HEK293 (cell line): ENCODE results near the gene PTPRG.

ENCODE experiments used
- CTCF ChIA-PET: fragments of 350-600 bp; formaldehyde crosslinking; extraction: SDS; loops from one replicate; lab custom pipeline; 2021; ENCODE audit warnings: antibody characterized with exemption; lab: Yijun Ruan, JAX
- POLR2A ChIA-PET: fragments of 300-600 bp; formaldehyde crosslinking; extraction: SDS; loops from one replicate; lab custom pipeline; 2020; ENCODE audit warnings: antibody characterized with exemption, inconsistent platforms; lab: Yijun Ruan, JAX
- H3K27ac ChIP-seq: fragments of 200-500 bp; sonication (Bioruptor generic); 2 replicates; pipeline ENCODE4 v1.5.1; 2014; ENCODE audit warnings: low read depth, low read length, control low read depth, inconsistent platforms; ENCODE audit errors: extremely low read depth
- H3K36me3 ChIP-seq, 2 experiments: fragments of 200-500 bp in 1 of 2; sonication (Bioruptor generic) in 1 of 2; 1 replicate in 1 of 2; 2 replicates in 1 of 2; pipeline ENCODE4 v1.5.1; 2014 to 2017; ENCODE audit warnings: inconsistent platforms in 2 of 2, low read length in 2 of 2; ENCODE audit not compliant: control insufficient read depth in 2 of 2, insufficient read depth in 1 of 2
- H3K4me1 ChIP-seq: fragments of 200-500 bp; sonication (Bioruptor generic); 2 replicates; pipeline ENCODE4 v1.5.1; 2014; ENCODE audit warnings: mild to moderate bottlenecking, low read length, inconsistent platforms; ENCODE audit not compliant: control insufficient read depth, insufficient read depth
- H3K4me3 ChIP-seq: 2 replicates; pipeline ENCODE4 v1.5.1; 2011; ENCODE audit warnings: low read depth, mild to moderate bottlenecking, control low read depth, low read length, moderate library complexity
- H3K9me3 ChIP-seq: fragments of 200-500 bp; sonication (Bioruptor generic); 2 replicates; pipeline ENCODE4 v1.5.1; 2014; ENCODE audit warnings: low read depth, low read length, inconsistent platforms; ENCODE audit not compliant: control insufficient read depth, insufficient read depth
- FEZF1 ChIP-seq: fragments of 450-650 bp; formaldehyde crosslinking; IDR thresholded peaks from 2 replicates; pipeline ENCODE4 v1.5.1; 2016; ENCODE audit warnings: missing biosample characterization, missing genetic modification characterization
- GLI2 ChIP-seq: fragments of 450-650 bp; formaldehyde crosslinking; IDR thresholded peaks from 2 replicates; pipeline ENCODE4; 2017; ENCODE audit warnings: missing biosample characterization, missing genetic modification characterization, low read depth, borderline replicate concordance
- MZF1 ChIP-seq: fragments of 450-650 bp; formaldehyde crosslinking; IDR thresholded peaks from 2 replicates; pipeline ENCODE4 v1.5.1; 2017; ENCODE audit warnings: missing biosample characterization, missing genetic modification characterization, borderline replicate concordance
- RBAK ChIP-seq: fragments of 450-650 bp; formaldehyde crosslinking; IDR thresholded peaks from 2 replicates; pipeline ENCODE4 v1.5.1; 2016; ENCODE audit warnings: missing biosample characterization, missing genetic modification characterization
- WT1 ChIP-seq: fragments of 450-650 bp; formaldehyde crosslinking; IDR thresholded peaks from 2 replicates; pipeline ENCODE4 v1.5.1; 2016; ENCODE audit warnings: missing biosample characterization, missing genetic modification characterization
- ZBTB17 ChIP-seq: fragments of 450-650 bp; formaldehyde crosslinking; IDR thresholded peaks from 2 replicates; pipeline ENCODE4 v1.5.1; 2016; ENCODE audit warnings: missing biosample characterization, missing genetic modification characterization
- ZBTB21 ChIP-seq: fragments of 450-650 bp; formaldehyde crosslinking; IDR thresholded peaks from 2 replicates; pipeline ENCODE4 v1.5.1; 2017; ENCODE audit warnings: missing biosample characterization, missing genetic modification characterization
- ZNF335 ChIP-seq: fragments of 450-650 bp; formaldehyde crosslinking; conservative IDR thresholded peaks from 2 replicates; pipeline ENCODE4 v1.5.1; 2016; ENCODE audit warnings: missing biosample characterization, missing genetic modification characterization
- ZNF521 ChIP-seq: fragments of 450-650 bp; formaldehyde crosslinking; IDR thresholded peaks from 2 replicates; pipeline ENCODE4 v1.5.1; 2017; ENCODE audit warnings: missing biosample characterization, mild to moderate bottlenecking, missing genetic modification characterization
- ZNF623 ChIP-seq: fragments of 450-650 bp; formaldehyde crosslinking; IDR thresholded peaks from 2 replicates; pipeline ENCODE4 v1.5.1; 2016; ENCODE audit warnings: missing biosample characterization, missing genetic modification characterization
- ZNF654 ChIP-seq: fragments of 450-650 bp; formaldehyde crosslinking; IDR thresholded peaks from 2 replicates; pipeline ENCODE4 v1.5.1; 2016; ENCODE audit warnings: low read depth, missing biosample characterization, missing genetic modification characterization
- ZNF677 ChIP-seq: fragments of 450-650 bp; IDR thresholded peaks from 2 replicates; pipeline ENCODE4 v1.5.0; 2018; ENCODE audit warnings: missing biosample characterization, mild to moderate bottlenecking, missing genetic modification characterization, moderate library complexity
- ZNF776 ChIP-seq: fragments of 450-650 bp; formaldehyde crosslinking; IDR thresholded peaks from 2 replicates; pipeline ENCODE4 v1.5.0; 2017; ENCODE audit warnings: missing biosample characterization, missing genetic modification characterization, borderline replicate concordance
- ZNF785 ChIP-seq: fragments of 450-650 bp; formaldehyde crosslinking; IDR thresholded peaks from 2 replicates; pipeline ENCODE4 v1.5.1; 2016; ENCODE audit warnings: missing biosample characterization, missing genetic modification characterization
- TF ChIP-seq, protein P1 (sequence below): fragments of 450-650 bp; formaldehyde crosslinking; IDR thresholded peaks from 2 replicates; pipeline ENCODE4 v1.5.1; 2016; ENCODE audit warnings: missing biosample characterization, missing genetic modification characterization, borderline replicate concordance
- TF ChIP-seq, protein P2 (sequence below): fragments of 450-650 bp; formaldehyde crosslinking; conservative IDR thresholded peaks from 2 replicates; pipeline ENCODE4 v1.5.1; 2016; ENCODE audit warnings: low read depth, missing biosample characterization, missing genetic modification characterization

The PTPRG gene

DNA sequence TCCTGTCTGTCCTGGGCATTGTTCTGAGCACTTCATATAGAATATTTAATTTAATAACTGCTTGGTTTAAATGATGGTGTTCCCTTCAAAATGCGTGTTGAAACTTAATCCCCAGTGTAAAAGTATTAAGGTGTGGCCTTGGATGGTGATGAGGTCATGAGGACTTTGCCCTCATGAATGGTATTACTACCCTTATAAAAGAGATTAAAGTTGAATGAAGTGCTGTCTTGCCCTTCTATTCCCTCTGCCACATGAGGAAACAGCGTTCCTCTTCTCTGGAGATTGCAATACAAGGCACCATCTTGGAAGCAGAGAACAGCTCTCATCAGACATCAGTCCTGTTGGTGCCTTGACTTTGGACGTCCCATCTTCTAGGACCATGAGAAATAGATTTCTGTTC, 374.4 kb downstream of the PTPRG start (continued):
- TF ChIP-seq, protein P1, sequence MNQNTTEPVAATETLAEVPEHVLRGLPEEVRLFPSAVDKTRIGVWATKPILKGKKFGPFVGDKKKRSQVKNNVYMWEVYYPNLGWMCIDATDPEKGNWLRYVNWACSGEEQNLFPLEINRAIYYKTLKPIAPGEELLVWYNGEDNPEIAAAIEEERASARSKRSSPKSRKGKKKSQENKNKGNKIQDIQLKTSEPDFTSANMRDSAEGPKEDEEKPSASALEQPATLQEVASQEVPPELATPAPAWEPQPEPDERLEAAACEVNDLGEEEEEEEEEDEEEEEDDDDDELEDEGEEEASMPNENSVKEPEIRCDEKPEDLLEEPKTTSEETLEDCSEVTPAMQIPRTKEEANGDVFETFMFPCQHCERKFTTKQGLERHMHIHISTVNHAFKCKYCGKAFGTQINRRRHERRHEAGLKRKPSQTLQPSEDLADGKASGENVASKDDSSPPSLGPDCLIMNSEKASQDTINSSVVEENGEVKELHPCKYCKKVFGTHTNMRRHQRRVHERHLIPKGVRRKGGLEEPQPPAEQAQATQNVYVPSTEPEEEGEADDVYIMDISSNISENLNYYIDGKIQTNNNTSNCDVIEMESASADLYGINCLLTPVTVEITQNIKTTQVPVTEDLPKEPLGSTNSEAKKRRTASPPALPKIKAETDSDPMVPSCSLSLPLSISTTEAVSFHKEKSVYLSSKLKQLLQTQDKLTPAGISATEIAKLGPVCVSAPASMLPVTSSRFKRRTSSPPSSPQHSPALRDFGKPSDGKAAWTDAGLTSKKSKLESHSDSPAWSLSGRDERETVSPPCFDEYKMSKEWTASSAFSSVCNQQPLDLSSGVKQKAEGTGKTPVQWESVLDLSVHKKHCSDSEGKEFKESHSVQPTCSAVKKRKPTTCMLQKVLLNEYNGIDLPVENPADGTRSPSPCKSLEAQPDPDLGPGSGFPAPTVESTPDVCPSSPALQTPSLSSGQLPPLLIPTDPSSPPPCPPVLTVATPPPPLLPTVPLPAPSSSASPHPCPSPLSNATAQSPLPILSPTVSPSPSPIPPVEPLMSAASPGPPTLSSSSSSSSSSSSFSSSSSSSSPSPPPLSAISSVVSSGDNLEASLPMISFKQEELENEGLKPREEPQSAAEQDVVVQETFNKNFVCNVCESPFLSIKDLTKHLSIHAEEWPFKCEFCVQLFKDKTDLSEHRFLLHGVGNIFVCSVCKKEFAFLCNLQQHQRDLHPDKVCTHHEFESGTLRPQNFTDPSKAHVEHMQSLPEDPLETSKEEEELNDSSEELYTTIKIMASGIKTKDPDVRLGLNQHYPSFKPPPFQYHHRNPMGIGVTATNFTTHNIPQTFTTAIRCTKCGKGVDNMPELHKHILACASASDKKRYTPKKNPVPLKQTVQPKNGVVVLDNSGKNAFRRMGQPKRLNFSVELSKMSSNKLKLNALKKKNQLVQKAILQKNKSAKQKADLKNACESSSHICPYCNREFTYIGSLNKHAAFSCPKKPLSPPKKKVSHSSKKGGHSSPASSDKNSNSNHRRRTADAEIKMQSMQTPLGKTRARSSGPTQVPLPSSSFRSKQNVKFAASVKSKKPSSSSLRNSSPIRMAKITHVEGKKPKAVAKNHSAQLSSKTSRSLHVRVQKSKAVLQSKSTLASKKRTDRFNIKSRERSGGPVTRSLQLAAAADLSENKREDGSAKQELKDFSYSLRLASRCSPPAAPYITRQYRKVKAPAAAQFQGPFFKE (tag by site-specific recombination), result no peak
- TF ChIP-seq GLI2 (tag by site-specific recombination) (no peak), ZNF335 (tag by site-specific recombination) (no peak), ZNF785 (tag by site-specific recombination) (no peak), MZF1 (tag by site-specific recombination) (no peak)

DNA sequence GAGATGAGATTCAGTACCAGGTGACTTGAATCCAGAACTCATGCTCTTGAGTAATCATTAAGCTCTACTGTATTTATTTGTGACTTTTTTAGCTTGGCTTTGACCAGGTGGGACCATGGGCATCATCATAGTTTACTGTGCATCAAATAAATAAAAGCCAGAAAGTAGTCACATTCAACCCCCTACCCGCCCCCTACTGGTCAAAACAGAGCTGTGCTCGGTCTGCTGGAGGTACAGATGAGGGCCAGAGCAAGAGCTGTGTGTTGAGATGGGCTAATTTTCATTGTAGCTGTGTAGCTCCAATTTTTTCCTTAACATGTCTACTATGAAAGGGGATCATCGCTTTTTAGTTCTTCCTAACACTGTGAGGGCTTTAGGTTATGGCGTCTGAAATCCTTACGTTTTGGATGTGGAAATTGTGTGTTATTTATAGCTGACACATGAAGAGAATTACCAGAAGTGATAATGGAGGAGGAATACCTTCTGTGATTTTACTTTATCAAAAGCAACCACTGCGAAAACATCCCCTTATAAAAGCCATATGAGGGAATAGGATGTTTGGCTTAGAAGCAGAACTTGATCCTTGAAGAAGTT, 375.1 kb downstream of the PTPRG start:
- no peak for TF ChIP-seq ZNF776 (tag by site-specific recombination)
- no peak for TF ChIP-seq FEZF1 (tag by site-specific recombination)
- TF ChIP-seq ZNF654 (tag by site-specific recombination), result peak; percentile 30
- Histone ChIP-seq H3K36me3 (no peaks in the 10 kb centered on the region), H3K4me3 (no peak overlapping the region), H3K9me3 (no peaks in the 10 kb centered on the region), H3K27ac (no peak overlapping the region), H3K4me1 (peaks cover 10% of the 10 kb centered on the region; the same call in 1 of the 2 replicates)
- CTCF ChIA-PET, result interaction anchor here (0.5 to 2.7 kb wide), 18 partner anchors 9 to 492 kb away, joined by 3 to 13 read pairs (median 3); no protein-coding TSS in a partner anchor
- POLR2A ChIA-PET, result no interaction called here

DNA sequence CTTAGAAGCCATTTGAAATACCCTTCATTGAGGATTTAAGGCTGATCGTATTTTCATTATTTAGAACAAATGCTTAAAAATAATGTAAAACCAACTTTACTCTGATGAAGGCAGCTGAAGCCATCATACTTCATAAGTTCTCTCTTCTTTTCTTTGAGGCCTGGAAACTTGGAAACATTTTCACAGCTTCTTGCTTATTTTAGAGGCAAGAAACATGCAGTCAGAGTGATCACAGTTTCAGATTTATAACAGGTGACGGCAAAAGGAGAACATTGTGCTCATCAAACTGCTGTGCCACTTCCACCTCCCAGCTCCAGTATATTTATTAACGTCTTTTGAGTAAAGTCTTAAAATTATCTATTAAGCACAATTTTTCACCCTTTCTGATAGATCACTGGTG, 376.1 kb downstream of the PTPRG start:
- no peaks in the 10 kb centered on the region for H3K9me3 ChIP-seq
- H3K27ac ChIP-seq, result no peak overlapping the region
- TF ChIP-seq ZBTB21 (tag by site-specific recombination) (no peak), ZNF677 (tag by site-specific recombination) (no peak), RBAK (tag by site-specific recombination) (no peak), ZNF521 (no peak), ZNF623 (tag by site-specific recombination) (no peak), ZBTB17 (tag by site-specific recombination) (no peak), WT1 (tag by site-specific recombination) (no peak)
- TF ChIP-seq, protein P2, sequence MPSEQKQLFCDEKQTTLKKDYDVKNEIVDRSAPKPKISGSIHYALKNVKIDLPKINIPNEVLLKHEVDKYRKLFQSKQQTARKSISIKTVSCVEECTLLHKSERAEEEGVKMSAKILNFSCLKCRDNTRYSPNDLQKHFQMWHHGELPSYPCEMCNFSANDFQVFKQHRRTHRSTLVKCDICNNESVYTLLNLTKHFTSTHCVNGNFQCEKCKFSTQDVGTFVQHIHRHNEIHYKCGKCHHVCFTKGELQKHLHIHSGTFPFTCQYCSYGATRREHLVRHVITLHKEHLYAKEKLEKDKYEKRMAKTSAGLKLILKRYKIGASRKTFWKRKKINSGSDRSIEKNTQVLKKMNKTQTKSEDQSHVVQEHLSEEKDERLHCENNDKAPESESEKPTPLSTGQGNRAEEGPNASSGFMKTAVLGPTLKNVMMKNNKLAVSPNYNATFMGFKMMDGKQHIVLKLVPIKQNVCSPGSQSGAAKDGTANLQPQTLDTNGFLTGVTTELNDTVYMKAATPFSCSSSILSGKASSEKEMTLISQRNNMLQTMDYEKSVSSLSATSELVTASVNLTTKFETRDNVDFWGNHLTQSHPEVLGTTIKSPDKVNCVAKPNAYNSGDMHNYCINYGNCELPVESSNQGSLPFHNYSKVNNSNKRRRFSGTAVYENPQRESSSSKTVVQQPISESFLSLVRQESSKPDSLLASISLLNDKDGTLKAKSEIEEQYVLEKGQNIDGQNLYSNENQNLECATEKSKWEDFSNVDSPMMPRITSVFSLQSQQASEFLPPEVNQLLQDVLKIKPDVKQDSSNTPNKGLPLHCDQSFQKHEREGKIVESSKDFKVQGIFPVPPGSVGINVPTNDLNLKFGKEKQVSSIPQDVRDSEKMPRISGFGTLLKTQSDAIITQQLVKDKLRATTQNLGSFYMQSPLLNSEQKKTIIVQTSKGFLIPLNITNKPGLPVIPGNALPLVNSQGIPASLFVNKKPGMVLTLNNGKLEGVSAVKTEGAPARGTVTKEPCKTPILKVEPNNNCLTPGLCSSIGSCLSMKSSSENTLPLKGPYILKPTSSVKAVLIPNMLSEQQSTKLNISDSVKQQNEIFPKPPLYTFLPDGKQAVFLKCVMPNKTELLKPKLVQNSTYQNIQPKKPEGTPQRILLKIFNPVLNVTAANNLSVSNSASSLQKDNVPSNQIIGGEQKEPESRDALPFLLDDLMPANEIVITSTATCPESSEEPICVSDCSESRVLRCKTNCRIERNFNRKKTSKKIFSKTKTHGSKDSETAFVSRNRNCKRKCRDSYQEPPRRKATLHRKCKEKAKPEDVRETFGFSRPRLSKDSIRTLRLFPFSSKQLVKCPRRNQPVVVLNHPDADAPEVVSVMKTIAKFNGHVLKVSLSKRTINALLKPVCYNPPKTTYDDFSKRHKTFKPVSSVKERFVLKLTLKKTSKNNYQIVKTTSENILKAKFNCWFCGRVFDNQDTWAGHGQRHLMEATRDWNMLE (tag by site-specific recombination), result no peak
- TF ChIP-seq, all 188 proteins: peak for 0
- H3K4me3 ChIP-seq, result no peak overlapping the region
- ChIA-PET POLR2A (no interaction called here), CTCF (interaction anchor here (0.6 to 2.7 kb wide), 7 partner anchors 9 to 1949 kb away, joined by 3 to 13 read pairs (median 3); no protein-coding TSS in a partner anchor)
- peaks cover 10% of the 10 kb centered on the region; the same call in 1 of the 2 replicates for H3K4me1 ChIP-seq
- no peaks in the 10 kb centered on the region for H3K36me3 ChIP-seq
